Activated CD4-positive, alpha-beta T cell treated with anti-CD3 and anti-CD28 coated beads, Interleukin-2, amount 10 ng/mL, durations not matched to agents 24 days and 14 days (primary cell): ENCODE results near the gene CCDC191. TPM values are rescaled to one million over a fixed set of nuclear protein-coding genes. Genes with fewer than 3 reads are reported as not detected.

ENCODE experiments used
- DNase-seq: peaks from one replicate; pipeline ENCODE4 v3.0.0; 2022
- H3K27ac Mint-ChIP-seq: one replicate; pipeline ENCODE4 v1.8.0; 2022; ENCODE audit warnings: mild to moderate bottlenecking, mixed read lengths
- H3K27me3 Mint-ChIP-seq: one replicate; pipeline ENCODE4 v1.8.0; 2022; ENCODE audit warnings: mixed read lengths
- H3K36me3 Mint-ChIP-seq: one replicate; pipeline ENCODE4 v1.8.0; 2022; ENCODE audit warnings: low read depth, mild to moderate bottlenecking, mixed read lengths
- H3K4me1 Mint-ChIP-seq: one replicate; pipeline ENCODE4 v1.8.0; 2021; ENCODE audit warnings: mixed read lengths
- H3K4me3 Mint-ChIP-seq: one replicate; pipeline ENCODE4 v1.8.0; 2022; ENCODE audit warnings: mild to moderate bottlenecking, moderate library complexity, mixed read lengths
- H3K9me3 Mint-ChIP-seq: one replicate; pipeline ENCODE4 v1.8.0; 2021; ENCODE audit warnings: mixed read lengths
- intact Hi-C: fragments of 100-400 bp; cut with micrococcal nuclease; formaldehyde crosslinking; loops from one replicate; pipeline ENCODE4 v1.15.1; 2023
- total RNA-seq: library from RNA; stranded (reverse); gene quantifications from 2 replicates; pipeline ENCODE4 v1.2.3, GENCODE V29; 2022

Gene CCDC191, protein sequence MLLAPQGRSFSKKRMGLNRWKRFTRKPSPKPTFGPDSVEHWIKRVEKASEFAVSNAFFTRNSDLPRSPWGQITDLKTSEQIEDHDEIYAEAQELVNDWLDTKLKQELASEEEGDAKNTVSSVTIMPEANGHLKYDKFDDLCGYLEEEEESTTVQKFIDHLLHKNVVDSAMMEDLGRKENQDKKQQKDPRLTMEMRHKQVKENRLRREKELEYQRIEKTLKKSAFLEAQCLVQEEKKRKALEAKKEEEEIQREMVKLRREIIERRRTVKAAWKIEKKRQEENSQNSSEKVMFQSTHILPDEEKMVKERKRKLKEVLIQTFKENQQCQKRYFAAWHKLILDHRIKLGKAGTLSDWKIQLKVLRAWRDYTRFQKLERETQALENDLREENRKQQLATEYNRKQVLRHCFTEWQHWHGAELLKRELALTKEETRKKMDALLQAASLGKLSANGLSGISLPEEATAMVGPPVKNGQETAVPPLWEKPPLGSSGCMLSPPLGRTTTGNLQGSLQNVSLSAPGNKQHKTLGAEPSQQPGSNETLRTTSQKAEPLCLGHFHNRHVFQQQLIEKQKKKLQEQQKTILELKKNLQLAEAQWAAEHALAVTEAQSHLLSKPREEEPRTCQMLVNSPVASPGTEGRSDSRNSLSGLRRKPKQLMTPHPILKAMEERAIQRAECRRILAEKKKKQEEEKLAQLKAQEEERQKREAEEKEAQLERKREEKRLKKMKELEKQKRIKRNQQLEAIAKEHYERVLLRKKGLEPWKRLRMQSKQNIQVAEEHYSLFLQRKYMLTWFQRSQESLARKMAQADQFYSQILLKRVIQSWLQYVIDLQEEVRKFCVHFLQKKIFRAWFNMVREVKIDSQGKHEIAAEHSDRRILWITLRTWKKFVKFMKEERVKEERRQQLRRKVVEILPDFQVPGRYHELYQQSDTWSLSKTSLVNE
- total RNA-seq: 0.66 and 1.7 TPM in 2 replicates

DNA sequence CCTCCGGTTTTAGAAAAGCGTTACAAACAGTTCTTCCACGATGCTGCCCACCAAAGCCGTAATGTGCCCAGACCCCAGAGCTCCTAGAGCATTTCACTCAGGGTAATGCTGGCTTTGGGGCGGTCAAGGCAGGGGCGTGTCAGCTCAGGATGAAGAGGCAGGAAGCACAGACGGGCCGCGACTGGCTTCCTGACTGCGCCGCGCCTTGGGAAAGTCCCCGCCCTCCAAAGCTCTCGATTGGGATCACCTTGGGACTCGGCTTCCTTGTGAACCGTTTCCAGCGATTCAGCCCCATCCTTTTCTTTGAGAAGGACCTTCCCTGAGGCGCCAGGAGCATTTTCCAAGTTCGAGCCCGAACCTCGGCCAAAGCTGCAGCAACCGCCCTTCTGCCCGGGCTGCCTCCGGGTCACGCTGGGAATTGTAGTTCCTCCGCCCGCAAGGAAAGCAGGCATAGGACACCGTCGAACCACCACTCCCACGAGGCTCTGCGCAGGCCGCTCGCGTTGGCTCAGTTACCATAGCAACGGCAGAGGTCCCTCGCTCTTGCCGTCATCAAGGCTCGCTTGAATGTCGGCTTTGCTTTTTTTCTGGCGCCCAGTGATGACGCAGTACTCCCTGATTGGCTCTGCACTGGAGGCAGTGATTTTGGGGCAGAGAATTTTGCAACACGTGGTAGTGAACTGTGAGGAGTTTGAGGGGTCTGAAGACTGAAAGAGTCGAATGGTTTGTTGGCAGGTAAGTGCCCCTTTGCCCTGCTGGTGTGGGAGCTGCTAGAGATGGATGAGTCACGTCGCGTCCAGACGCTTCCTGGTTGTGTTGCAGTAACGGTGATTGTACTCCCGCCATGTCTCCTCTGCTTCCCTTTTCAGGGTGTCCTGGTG is at the start of gene CCDC191, which contains the start of gene QTRT2:
CCDC191 (minus strand) TSS at position 397 of the 881 bp plus-strand sequence; CDS start at position 337, 60 bp downstream.
QTRT2 (plus strand) TSS at position 608 of the 881 bp plus-strand sequence. CDS start 8,521 bp downstream, outside the sequence.
- Mint-ChIP-seq H3K36me3 (peaks cover 10% of the 10 kb centered on the region), H3K4me3 (peak within 1 kb of the TSS; percentile 93), H3K27me3 (peaks cover 2% of the 10 kb centered on the region), H3K9me3 (no peaks in the 10 kb centered on the region), H3K4me1 (peaks cover 30% of the 10 kb centered on the region), H3K27ac (peak within 1 kb of the TSS; percentile 95)
- DNase-seq: peak; percentile 100
- intact Hi-C loops: loop anchor here (1.0 to 10.0 kb wide), 10 partner anchors 108 to 1494 kb away; partner anchors contain the start of genes GRAMD1C, SIDT1, SLC35A5 and USF3

DNA sequence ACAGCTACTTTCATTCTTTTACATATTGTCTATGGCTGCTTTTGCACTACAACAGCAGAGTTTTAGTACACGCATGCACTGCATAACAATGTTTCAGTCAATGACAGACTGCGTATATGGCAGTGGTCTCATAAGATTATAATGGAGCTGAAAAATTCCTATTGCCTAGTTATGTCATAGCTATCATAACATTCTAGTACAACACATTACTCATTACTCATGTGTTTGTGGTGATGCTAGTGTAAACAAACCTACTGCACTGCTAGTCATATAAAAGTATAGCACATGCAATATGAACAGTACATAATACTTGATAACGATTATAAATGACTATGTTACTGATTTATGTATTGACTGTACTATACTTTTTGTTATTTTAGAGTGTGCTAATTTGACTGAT is 48.1 kb upstream of the CCDC191 start:
- no peaks in the 10 kb centered on the region for H3K4me1 Mint-ChIP-seq
- H3K36me3 Mint-ChIP-seq: no peaks in the 10 kb centered on the region
- no peak for DNase-seq
- peaks cover 12% of the 10 kb centered on the region for H3K27me3 Mint-ChIP-seq
- H3K27ac Mint-ChIP-seq: no peak overlapping the region
- no peak overlapping the region for H3K4me3 Mint-ChIP-seq
- H3K9me3 Mint-ChIP-seq: no peaks in the 10 kb centered on the region
- intact Hi-C loops: no loop called here

DNA sequence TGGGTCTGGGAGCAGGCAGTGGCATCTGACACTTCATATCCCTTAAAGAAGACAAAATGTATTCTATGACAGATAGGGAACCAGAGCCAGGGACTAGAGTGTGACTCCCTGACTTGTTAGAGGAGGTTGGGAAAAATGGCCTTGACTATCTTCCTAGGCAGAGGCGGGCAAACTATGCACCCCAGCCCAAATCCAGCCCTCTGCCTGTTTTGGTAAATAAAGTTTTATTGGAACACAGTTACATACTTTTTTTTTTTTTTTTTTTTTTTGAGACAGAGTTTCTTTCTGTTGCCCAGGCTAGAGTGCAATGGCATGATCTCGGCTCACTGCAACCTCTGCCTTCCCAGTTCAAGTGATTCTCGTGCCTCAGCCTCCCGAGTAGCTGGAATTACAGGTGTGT is 47.5 kb upstream of the CCDC191 start:
- intact Hi-C loops: no loop called here
- Mint-ChIP-seq H3K36me3 (no peaks in the 10 kb centered on the region), H3K4me1 (no peaks in the 10 kb centered on the region), H3K27ac (no peak overlapping the region), H3K4me3 (no peak overlapping the region), H3K9me3 (no peaks in the 10 kb centered on the region), H3K27me3 (peaks cover 11% of the 10 kb centered on the region)
- no peak for DNase-seq

DNA sequence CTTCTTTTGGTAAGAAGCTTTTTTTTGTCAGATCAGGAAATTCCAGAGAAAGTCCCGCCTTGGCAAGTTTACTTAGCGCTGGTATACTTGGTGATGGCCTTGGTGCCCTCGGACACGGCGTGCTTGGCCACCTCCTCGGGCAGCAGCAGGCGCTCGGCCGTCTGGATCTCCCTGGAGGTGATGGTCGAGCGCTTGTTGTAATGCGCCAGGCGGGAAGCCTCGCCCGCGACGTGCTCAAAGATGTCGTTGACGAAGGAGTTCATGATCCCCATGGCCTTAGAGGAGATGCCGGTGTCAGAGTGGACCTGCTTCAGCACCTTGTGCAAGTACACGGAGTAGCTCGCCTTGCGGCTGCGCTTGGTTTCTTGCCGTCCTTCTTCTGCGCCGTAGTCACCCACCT is 46.9 kb upstream of the CCDC191 start:
- H3K9me3 Mint-ChIP-seq: no peaks in the 10 kb centered on the region
- H3K36me3 Mint-ChIP-seq: no peaks in the 10 kb centered on the region
- H3K27me3 Mint-ChIP-seq: peaks cover 11% of the 10 kb centered on the region
- no peak for DNase-seq
- no peak overlapping the region for H3K27ac Mint-ChIP-seq
- intact Hi-C loops: no loop called here
- H3K4me3 Mint-ChIP-seq: no peak overlapping the region
- H3K4me1 Mint-ChIP-seq: no peaks in the 10 kb centered on the region

DNA sequence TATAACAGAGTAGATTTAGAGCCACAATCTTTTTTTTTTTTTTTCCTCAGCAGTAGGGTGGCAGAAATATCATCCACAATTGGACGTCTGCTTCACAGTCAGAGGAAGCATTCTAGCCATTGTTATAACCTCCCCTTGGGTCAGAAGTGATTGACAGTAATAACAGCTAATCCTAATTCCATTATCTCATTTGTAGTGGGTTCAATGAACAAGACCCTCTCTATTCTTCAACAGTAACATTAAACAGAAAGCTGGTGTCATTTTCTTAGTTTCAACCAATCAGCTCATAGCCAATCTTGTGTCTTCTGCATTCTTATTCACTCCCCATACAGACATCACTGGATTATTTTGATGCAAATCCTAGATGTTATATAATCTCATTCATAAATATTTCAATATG is 44.8 kb upstream of the CCDC191 start:
- Mint-ChIP-seq H3K36me3 (no peaks in the 10 kb centered on the region), H3K4me1 (no peaks in the 10 kb centered on the region), H3K4me3 (no peak overlapping the region), H3K27ac (no peak overlapping the region), H3K9me3 (no peaks in the 10 kb centered on the region), H3K27me3 (peaks cover 16% of the 10 kb centered on the region)
- intact Hi-C loops: no loop called here
- DNase-seq: no peak

DNA sequence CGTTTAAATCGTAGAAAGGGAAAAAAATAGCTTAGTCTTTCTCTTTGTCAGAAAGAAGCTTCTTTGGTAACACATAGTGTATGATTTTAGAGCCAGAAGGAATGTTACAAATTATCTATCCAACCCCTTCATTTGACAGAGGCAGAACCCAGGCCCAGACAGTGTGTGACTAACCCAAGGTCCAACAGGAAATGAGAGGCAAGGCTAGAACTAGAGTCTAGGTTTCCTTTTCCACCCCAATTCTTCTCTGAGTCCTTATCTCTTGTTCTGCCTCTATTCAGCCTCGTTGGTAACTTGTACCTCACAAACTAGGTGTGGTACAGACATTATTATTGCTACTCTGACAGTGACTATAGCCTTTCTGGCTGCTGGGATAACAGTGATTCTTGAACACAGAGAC is 39.5 kb upstream of the CCDC191 start:
- DNase-seq: no peak
- Mint-ChIP-seq H3K9me3 (no peaks in the 10 kb centered on the region), H3K27ac (no peak overlapping the region), H3K27me3 (peaks cover 19% of the 10 kb centered on the region), H3K4me3 (no peak overlapping the region), H3K36me3 (no peaks in the 10 kb centered on the region), H3K4me1 (peaks cover 2% of the 10 kb centered on the region)
- intact Hi-C loops: no loop called here

DNA sequence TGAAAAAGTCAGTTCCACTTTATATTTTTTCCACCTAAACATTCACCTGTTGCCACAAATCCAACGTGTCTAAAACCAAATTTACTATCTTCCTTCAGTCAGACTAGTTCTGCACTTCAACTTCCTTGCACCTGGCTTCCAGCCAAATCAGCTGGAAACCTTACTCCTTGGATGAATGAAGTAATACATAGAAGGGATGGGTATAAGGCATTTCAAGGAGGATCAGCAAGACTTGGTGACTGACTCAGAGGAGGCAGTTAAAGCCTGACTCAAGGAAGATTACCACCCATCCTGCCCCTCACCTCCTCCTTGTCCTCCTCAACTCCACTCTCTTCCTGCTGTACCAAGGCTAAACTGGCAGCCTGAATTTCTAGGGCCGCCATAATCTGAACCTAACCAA is 37.3 kb upstream of the CCDC191 start:
- no peak for DNase-seq
- no peaks in the 10 kb centered on the region for H3K36me3 Mint-ChIP-seq
- intact Hi-C loops: no loop called here
- H3K9me3 Mint-ChIP-seq: no peaks in the 10 kb centered on the region
- H3K27ac Mint-ChIP-seq: no peak overlapping the region
- no peak overlapping the region for H3K4me3 Mint-ChIP-seq
- peaks cover 2% of the 10 kb centered on the region for H3K4me1 Mint-ChIP-seq
- H3K27me3 Mint-ChIP-seq: peaks cover 16% of the 10 kb centered on the region

DNA sequence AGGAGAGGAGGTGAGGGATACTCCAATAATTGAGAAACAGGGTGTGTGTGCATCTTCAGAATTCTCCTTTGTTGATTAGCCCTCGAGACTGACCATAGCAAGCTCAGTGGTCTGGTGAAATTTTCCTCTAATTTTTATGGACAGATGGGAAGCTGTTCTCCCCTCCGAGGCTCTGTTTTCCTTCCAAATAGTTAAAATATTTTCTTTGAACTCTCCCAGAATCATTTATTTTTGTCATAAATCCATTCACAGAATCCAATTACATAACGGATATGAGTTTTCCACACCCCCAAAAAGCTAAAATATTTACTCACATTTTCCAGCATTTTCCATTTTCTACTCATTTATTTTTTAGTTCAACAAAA is 36.7 kb upstream of the CCDC191 start:
- H3K36me3 Mint-ChIP-seq: no peaks in the 10 kb centered on the region
- H3K27ac Mint-ChIP-seq: no peak overlapping the region
- H3K4me1 Mint-ChIP-seq: peaks cover 2% of the 10 kb centered on the region
- no peak overlapping the region for H3K4me3 Mint-ChIP-seq
- no peaks in the 10 kb centered on the region for H3K9me3 Mint-ChIP-seq
- peaks cover 16% of the 10 kb centered on the region for H3K27me3 Mint-ChIP-seq
- no peak for DNase-seq
- intact Hi-C loops: no loop called here

DNA sequence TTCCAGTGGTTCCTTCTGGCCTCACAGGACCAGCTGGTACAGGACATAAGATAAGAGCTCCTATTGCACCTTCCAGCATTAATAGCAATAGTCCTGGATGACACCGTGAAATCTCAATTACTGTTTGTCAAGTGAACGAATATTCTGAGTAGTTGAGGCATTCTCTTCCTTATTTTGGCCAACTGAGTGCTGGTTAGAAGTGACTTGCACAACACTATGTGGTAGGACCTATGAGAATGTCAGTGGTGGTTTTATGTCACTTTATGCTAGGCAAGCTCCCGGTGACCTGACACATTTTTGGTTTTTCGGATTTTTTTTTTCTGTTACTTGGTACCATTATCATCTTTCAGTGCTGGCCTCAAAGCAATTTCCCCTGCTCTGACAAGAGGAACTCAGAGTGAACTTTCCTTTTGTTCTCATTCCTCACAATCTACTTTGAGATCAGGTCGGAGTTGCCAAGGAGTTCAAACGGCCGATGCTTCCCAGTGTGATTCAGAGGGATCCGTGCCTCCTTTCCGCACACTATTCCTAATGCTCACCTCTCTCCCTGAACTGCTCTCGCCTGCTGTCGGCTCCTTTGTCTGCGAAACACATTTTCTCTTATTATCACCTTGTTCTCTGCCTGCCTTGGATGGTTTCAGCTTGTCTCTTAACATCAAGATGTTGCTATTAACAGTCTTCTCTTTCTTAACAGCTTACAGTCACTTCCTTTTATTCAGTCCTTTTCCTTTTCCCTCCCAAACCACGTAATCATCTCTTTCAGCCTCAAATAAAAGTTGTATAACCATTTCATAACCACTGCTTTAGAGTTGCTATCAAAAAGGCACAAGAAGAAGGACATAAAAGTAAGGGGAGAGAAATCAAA is 36.1 kb upstream of the CCDC191 start:
- Mint-ChIP-seq H3K4me1 (peaks cover 2% of the 10 kb centered on the region), H3K27ac (no peak overlapping the region), H3K9me3 (peaks cover 5% of the 10 kb centered on the region), H3K4me3 (no peak overlapping the region), H3K36me3 (peaks cover 6% of the 10 kb centered on the region), H3K27me3 (peaks cover 16% of the 10 kb centered on the region)
- intact Hi-C loops: no loop called here
- no peak for DNase-seq

DNA sequence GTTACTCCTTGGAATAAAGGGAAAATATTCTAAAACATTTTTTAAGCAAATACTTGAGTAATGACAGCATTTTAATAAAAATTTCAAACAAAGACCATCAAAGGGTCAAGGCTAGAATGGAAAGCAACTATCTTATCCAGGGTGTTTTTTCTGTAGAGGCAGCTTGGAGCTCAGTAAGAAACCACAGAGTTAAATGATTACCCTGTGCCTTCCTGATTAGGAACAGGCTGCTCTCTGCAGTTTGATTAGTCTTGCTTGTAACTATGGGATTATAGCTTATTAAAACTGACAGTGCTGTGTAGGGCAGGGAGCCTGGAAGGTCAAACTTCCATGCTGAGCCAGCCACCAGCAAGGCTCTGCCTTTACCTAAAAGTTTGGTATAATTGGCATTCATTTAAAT is 33.3 kb upstream of the CCDC191 start:
- peaks cover 27% of the 10 kb centered on the region for H3K36me3 Mint-ChIP-seq

DNA sequence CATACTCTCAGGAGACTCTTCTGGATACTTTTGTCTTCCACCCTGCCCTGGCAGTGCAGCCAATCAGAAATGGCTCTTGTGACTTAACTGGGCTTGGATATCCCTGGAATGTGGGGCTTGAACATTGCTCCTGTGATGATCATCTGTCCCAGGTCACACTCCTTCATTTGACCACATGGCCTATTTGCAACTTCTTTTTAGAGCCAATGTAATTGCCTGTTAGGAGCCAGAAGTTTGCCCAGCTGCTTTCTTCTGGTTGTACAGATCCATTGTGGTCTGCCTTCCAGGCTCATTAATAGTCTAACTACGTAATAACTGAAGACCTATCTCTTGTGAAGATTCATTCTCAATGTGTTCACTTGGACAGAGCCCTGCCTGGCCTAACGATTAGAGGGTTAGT is 30.0 kb upstream of the CCDC191 start:
- DNase-seq: no peak
- Mint-ChIP-seq H3K36me3 (peaks cover 53% of the 10 kb centered on the region), H3K9me3 (peaks cover 5% of the 10 kb centered on the region), H3K27me3 (no peaks in the 10 kb centered on the region), H3K4me3 (no peak overlapping the region), H3K4me1 (no peaks in the 10 kb centered on the region), H3K27ac (no peak overlapping the region)
- intact Hi-C loops: no loop called here

More for the DNA sequence above, 33.3 kb upstream of the CCDC191 start:
- Mint-ChIP-seq H3K4me1 (peaks cover 2% of the 10 kb centered on the region), H3K27ac (no peak overlapping the region), H3K9me3 (peaks cover 5% of the 10 kb centered on the region), H3K27me3 (peaks cover 11% of the 10 kb centered on the region), H3K4me3 (no peak overlapping the region)
- intact Hi-C loops: no loop called here
- no peak for DNase-seq

DNA sequence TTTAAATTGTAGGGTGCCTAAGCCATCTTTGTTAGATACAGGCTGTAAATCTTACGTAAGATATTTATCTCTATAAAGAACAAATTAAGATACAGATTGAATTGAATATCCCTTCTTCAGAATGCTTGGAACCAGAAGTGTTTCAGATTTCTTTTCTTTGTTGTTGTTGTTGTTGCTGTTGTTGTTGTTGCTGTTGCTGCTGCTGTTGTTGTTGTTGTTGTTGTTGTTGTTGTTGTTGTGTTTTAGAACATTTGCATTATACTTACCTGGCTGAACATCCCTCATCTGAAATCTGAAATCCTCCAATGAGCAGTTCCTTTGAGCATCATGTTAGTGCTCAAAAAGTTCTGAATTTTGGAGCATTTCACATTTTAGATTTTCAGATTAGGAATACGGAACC is 26.8 kb upstream of the CCDC191 start:
- H3K9me3 Mint-ChIP-seq: peaks cover 5% of the 10 kb centered on the region
- DNase-seq: no peak
- no peaks in the 10 kb centered on the region for H3K4me1 Mint-ChIP-seq
- no peak overlapping the region for H3K4me3 Mint-ChIP-seq
- H3K27me3 Mint-ChIP-seq: no peaks in the 10 kb centered on the region
- H3K27ac Mint-ChIP-seq: no peak overlapping the region
- peaks cover 73% of the 10 kb centered on the region for H3K36me3 Mint-ChIP-seq
- intact Hi-C loops: no loop called here
